ENCODE results near the gene STRA8. TPM values are rescaled to one million over a fixed set of nuclear protein-coding genes. Genes with fewer than 3 reads are reported as not detected.

Gene STRA8
- total and polyA plus RNA-seq, 2 of the 13 experiments (the other 11 are each of a cell fraction or from before 2014, with no cell fraction given): not detected

- no peak for TF ChIP-seq TFE3 (CRISPR knock-in tag; IDR thresholded peaks at IDR 0.05)
- 0 out of 2 replicates have a peak, but pooled peaks have one; percentile 56 for TF ChIP-seq ZNF205 (CRISPR knock-in tag; IDR thresholded peaks at IDR 0.05)
- no peak for TF ChIP-seq ARNTL (CRISPR knock-in tag; IDR thresholded peaks at IDR 0.05)
- no peak for TF ChIP-seq ZBTB10 (CRISPR knock-in tag; IDR thresholded peaks at IDR 0.05; ENCODE audit: borderline replicate concordance)
- TF ChIP-seq RFX5 (IDR thresholded peaks at IDR 0.05; ENCODE audit: low read depth, low read length): no peak
- no peak for TF ChIP-seq ZNF260 (CRISPR knock-in tag; IDR thresholded peaks at IDR 0.05; ENCODE audit: borderline replicate concordance, low read depth)
- no peak for TF ChIP-seq ZNF552 (CRISPR knock-in tag; IDR thresholded peaks at IDR 0.05; ENCODE audit: borderline replicate concordance)
- TF ChIP-seq POLR2G (IDR thresholded peaks at IDR 0.05; ENCODE audit: low read depth, low read length): no peak
- TF ChIP-seq ZBTB21 (CRISPR knock-in tag; IDR thresholded peaks at IDR 0.05): no peak
- no peak for TF ChIP-seq PLSCR1 (CRISPR knock-in tag; IDR thresholded peaks at IDR 0.05; ENCODE audit: borderline replicate concordance)
- TF ChIP-seq MXD4 (CRISPR knock-in tag; IDR thresholded peaks at IDR 0.05): peak; percentile 66; the same call in 1 of the 2 replicates
- no peak for TF ChIP-seq ZNF589 (CRISPR knock-in tag; conservative IDR thresholded peaks at IDR 0.05)
- TF ChIP-seq RFXAP (CRISPR knock-in tag; IDR thresholded peaks at IDR 0.05; ENCODE audit: borderline replicate concordance): no peak
- TF ChIP-seq ZNF83 (CRISPR knock-in tag; IDR thresholded peaks at IDR 0.05; ENCODE audit: borderline replicate concordance): no peak
- TF ChIP-seq ZBTB8A (CRISPR knock-in tag; IDR thresholded peaks at IDR 0.05; ENCODE audit: borderline replicate concordance, low read depth): no peak
- no peak for TF ChIP-seq HDAC1 (CRISPR knock-in tag; IDR thresholded peaks at IDR 0.05)
- TF ChIP-seq ZNF207 (IDR thresholded peaks at IDR 0.05; ENCODE audit: borderline replicate concordance): no peak
- no peak for TF ChIP-seq ZNF557 (CRISPR knock-in tag; IDR thresholded peaks at IDR 0.05)
- no peak for TF ChIP-seq ZNF615 (CRISPR knock-in tag; IDR thresholded peaks at IDR 0.05; ENCODE audit: borderline replicate concordance)
- TF ChIP-seq NONO (IDR thresholded peaks at IDR 0.05): no peak
- 0 out of 2 replicates have a peak, but pooled peaks have one; percentile 30 for TF ChIP-seq NONO (CRISPR knock-in tag; conservative IDR thresholded peaks at IDR 0.05)
- TF ChIP-seq U2AF2 (IDR thresholded peaks at IDR 0.05; ENCODE audit: low read depth, low read length): no peak
- no peak for TF ChIP-seq HIVEP1 (CRISPR knock-in tag; IDR thresholded peaks at IDR 0.05)
- TF ChIP-seq ZNF362 (CRISPR knock-in tag; IDR thresholded peaks at IDR 0.05; ENCODE audit: borderline replicate concordance): 0 out of 2 replicates have a peak, but pooled peaks have one; percentile 14
- no peak for TF ChIP-seq FOXM1 (CRISPR knock-in tag; IDR thresholded peaks at IDR 0.05)
- TF ChIP-seq SOX5 (CRISPR knock-in tag; IDR thresholded peaks at IDR 0.05; ENCODE audit: borderline replicate concordance): no peak
Observed at GRCh38 chr7:135281363-135281949, 47.8 kb downstream of the STRA8 start (continued).
